Measurements from ENCODE around the gene PGM1. TPM values are rescaled to one million over a fixed set of nuclear protein-coding genes. Genes with fewer than 3 reads are reported as not detected.
A peak's percentile ranks its signal among the peaks of the same experiment; 100 is the strongest.

The PGM1 gene
- total RNA-seq, 1 donor from 2014 or later = 32.9 TPM

DNA sequence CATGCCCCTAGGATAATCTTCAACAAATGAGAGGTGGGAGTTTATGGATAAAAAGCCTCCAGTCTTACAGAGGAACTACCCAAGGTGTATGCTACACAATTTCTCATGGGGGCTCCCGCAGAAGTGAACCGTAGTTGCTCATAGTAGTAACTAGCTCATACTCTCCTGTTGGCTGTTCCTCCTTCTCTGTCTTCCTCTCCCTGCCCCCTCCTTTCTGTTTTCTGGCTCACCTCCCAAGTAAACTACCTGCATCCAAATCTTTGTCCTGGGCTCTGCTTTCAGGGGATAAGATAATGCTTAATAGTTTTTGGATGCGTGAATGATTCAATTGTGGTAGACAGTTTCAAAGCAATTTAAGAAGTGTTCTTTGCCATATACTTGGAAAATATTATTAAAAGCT, 90.5 kb downstream of the PGM1 start:
- Mint-ChIP-seq H3K36me3 (no peaks in the 10 kb centered on the region), H3K9me3 (no peaks in the 10 kb centered on the region), H3K27me3 (peaks cover 9% of the 10 kb centered on the region), H3K27ac (no peak overlapping the region), H3K4me1 (ENCODE audit: unreplicated experiment) (no peaks in the 10 kb centered on the region), H3K4me3 (no peak overlapping the region)
- DNase-seq (ENCODE audit: extremely low spot score, unreplicated experiment) = no peak
- TF ChIP-seq, protein P1, sequence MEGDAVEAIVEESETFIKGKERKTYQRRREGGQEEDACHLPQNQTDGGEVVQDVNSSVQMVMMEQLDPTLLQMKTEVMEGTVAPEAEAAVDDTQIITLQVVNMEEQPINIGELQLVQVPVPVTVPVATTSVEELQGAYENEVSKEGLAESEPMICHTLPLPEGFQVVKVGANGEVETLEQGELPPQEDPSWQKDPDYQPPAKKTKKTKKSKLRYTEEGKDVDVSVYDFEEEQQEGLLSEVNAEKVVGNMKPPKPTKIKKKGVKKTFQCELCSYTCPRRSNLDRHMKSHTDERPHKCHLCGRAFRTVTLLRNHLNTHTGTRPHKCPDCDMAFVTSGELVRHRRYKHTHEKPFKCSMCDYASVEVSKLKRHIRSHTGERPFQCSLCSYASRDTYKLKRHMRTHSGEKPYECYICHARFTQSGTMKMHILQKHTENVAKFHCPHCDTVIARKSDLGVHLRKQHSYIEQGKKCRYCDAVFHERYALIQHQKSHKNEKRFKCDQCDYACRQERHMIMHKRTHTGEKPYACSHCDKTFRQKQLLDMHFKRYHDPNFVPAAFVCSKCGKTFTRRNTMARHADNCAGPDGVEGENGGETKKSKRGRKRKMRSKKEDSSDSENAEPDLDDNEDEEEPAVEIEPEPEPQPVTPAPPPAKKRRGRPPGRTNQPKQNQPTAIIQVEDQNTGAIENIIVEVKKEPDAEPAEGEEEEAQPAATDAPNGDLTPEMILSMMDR (conservative IDR thresholded peaks at IDR 0.05) = no peak

DNA sequence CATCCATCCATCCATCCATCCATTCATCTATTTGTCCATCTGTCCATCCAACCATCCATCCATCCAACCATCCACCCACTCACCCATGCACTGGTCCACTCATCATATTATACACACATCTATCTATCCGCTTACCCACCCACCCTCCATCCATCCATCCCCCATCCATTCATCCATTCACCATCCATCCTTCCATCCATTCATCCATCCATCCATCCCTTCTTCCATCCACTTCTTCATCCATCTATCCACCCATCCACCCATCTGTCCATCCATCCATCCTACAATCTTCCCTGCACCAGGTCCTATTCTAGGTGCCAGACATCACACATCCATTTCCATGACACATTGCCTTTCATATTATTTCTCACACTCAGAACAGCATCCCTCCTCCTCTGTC, 93.5 kb downstream of the PGM1 start:
- Mint-ChIP-seq H3K4me1 (ENCODE audit: unreplicated experiment) (peaks cover 9% of the 10 kb centered on the region), H3K9me3 (no peaks in the 10 kb centered on the region), H3K27ac (no peak overlapping the region), H3K4me3 (no peak overlapping the region), H3K27me3 (peaks cover 18% of the 10 kb centered on the region), H3K36me3 (no peaks in the 10 kb centered on the region)
- TF ChIP-seq, protein P1 (conservative IDR thresholded peaks at IDR 0.05) = no peak
- DNase-seq (ENCODE audit: extremely low spot score, unreplicated experiment) = no peak

DNA sequence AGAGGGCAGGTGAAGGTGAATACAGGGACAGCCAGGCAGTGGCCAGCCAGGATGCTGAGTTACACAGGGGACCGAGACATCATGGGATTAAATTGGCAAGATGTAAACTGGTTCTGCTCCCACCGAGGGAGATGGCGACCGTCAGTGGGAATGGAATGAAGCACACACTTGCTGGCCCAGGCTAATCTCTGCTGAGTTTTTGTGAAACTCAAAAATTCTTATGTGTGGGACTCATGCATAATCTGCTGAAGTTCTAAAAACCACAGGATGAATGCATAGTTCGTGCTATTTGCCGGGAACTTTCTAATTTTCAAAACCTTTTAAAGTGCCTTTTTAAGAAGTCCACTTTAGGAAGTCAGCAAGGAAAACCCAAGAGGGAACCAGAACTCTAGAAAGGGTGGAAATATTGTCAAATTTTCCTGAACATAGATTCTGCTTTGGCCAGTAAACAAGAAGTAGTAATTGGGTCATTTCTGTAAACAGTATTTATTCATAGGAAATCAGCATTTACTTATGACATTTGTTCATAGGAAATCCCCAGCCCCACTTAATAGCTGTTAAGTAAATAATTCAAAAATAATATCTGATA, 95.2 kb downstream of the PGM1 start:
- Mint-ChIP-seq H3K4me1 (ENCODE audit: unreplicated experiment) (peaks cover 16% of the 10 kb centered on the region), H3K4me3 (no peak overlapping the region), H3K36me3 (no peaks in the 10 kb centered on the region), H3K9me3 (no peaks in the 10 kb centered on the region), H3K27ac (no peak overlapping the region), H3K27me3 (peaks cover 13% of the 10 kb centered on the region)
- DNase-seq (ENCODE audit: extremely low spot score, unreplicated experiment) = no peak
- TF ChIP-seq, protein P1 (conservative IDR thresholded peaks at IDR 0.05) = no peak

DNA sequence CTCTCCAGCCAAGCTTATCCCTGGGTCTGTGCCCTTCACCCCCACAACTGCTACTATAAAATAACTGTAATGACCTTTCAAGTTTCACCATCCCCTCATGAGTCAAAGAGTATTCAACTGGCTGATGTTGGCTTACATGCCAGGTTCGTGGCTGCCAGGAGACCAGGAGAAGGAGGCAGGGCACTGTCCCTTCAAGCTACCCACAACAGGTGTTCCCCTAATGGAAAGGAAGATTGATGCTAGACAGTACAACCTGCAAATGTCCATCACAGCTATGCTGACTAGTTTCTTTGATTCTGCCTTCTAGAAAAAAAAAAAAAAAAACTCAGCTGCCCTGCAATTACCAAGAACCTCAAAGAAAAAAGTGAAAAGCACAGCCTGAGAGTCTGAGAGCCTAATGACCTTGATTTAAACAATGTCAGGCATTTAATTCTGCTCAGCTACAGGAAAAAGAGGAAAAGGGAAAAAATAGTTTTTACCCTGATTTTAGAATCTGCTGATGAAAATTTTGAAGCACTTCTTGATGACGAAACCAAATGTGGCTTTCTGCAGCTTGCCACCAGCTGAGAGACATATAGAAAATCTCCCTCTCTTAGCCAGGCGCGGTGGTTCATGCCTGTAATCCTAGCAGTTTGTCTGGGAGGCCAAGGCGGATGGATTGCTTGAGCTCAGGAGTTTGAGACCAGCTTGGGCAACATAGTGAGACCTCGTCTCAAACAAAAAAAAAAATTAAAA, 97.9 kb downstream of the PGM1 start:
- H3K27me3 Mint-ChIP-seq = peaks cover 18% of the 10 kb centered on the region
- TF ChIP-seq, protein P1 (conservative IDR thresholded peaks at IDR 0.05) = no peak
- H3K4me3 Mint-ChIP-seq = no peak overlapping the region
- peaks cover 16% of the 10 kb centered on the region for H3K4me1 Mint-ChIP-seq (ENCODE audit: unreplicated experiment)
- no peak overlapping the region for H3K27ac Mint-ChIP-seq
- no peaks in the 10 kb centered on the region for H3K36me3 Mint-ChIP-seq
- DNase-seq (ENCODE audit: extremely low spot score, unreplicated experiment) = no peak
- no peaks in the 10 kb centered on the region for H3K9me3 Mint-ChIP-seq

DNA sequence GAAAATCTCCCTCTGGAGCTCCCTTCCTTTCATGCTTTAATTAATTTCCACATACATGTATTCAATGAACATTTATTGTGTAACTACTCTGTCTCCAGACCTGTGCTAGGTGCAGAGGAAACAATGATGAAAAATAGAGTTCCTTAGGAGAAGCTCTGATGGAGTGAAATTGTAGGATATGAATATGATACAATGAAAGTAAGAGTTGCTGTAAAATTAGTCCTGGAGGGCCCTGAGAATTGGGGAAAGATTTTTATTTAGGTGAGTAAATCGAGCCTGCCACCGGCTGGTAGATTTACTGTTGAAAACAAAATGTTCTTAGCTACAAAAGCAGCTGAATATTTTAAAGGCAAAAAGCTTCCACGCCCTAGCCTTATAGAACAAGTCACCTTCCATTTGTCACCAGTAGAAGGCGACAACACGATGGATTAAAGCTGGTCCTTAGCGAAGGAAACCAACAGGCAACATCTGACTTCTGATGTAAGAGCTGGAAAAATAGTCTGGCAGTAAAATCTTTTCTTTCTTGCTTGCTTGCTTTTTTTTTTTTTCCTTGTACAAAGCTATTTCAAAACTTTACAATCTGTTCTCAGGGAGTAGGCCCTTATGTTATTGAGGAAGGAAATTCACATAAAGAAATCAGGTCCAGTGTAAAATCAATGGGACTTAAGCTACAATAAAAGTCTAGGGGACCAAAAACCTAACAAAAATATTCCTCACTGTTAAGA, 98.7 kb downstream of the PGM1 start:
- no peaks in the 10 kb centered on the region for H3K36me3 Mint-ChIP-seq
- TF ChIP-seq, protein P1 (conservative IDR thresholded peaks at IDR 0.05) = peak; percentile 90
- H3K9me3 Mint-ChIP-seq = no peaks in the 10 kb centered on the region
- no peak overlapping the region for H3K27ac Mint-ChIP-seq
- DNase-seq (ENCODE audit: extremely low spot score, unreplicated experiment) = no peak
- peaks cover 14% of the 10 kb centered on the region for H3K27me3 Mint-ChIP-seq
- peaks cover 16% of the 10 kb centered on the region for H3K4me1 Mint-ChIP-seq (ENCODE audit: unreplicated experiment)
- H3K4me3 Mint-ChIP-seq = no peak overlapping the region
